Endothelial cell (in vitro differentiated cells): ENCODE data around the gene TPO. TPM values are rescaled to one million over a fixed set of nuclear protein-coding genes. Genes with fewer than 3 reads are reported as not detected.

Experiments used
- DNase-seq: peaks from one replicate; pipeline ENCODE4 v3.0.0; 2021; ENCODE audit warnings: low spot score
- H3K27ac Mint-ChIP-seq: one replicate; pipeline ENCODE4 v1.8.0; 2021; ENCODE audit warnings: mixed read lengths, inconsistent platforms; ENCODE audit not compliant: unreplicated experiment
- H3K27me3 Mint-ChIP-seq: one replicate; pipeline ENCODE4 v1.8.0; 2021; ENCODE audit warnings: mild to moderate bottlenecking, moderate library complexity, mixed read lengths, inconsistent platforms; ENCODE audit not compliant: unreplicated experiment
- H3K36me3 Mint-ChIP-seq: one replicate; pipeline ENCODE4 v1.8.0; 2021; ENCODE audit warnings: mild to moderate bottlenecking, low read depth, mixed read lengths, inconsistent platforms; ENCODE audit not compliant: unreplicated experiment
- H3K4me1 Mint-ChIP-seq: one replicate; pipeline ENCODE4 v1.8.0; 2021; ENCODE audit warnings: mild to moderate bottlenecking, mixed read lengths, inconsistent platforms; ENCODE audit not compliant: unreplicated experiment
- H3K4me3 Mint-ChIP-seq: one replicate; pipeline ENCODE4 v1.8.0; 2021; ENCODE audit warnings: mild to moderate bottlenecking, mixed read lengths, inconsistent platforms; ENCODE audit not compliant: unreplicated experiment
- H3K9me3 Mint-ChIP-seq: one replicate; pipeline ENCODE4 v1.8.0; 2021; ENCODE audit warnings: mixed read lengths, inconsistent platforms; ENCODE audit not compliant: unreplicated experiment
- long read RNA-seq: library from polyadenylated mRNA; unstranded; transcript quantifications from one replicate; pipeline ENCODE4 v2.0.0, GENCODE V29; 2020; ENCODE audit not compliant: unreplicated experiment
- total RNA-seq: library from RNA; stranded (reverse); fragmentation: NEBNext Ultra II Directional; extraction: Animal tissue kit (Norgen Biotek cat#: 25700); gene quantifications from one replicate; pipeline ENCODE4 v1.2.1, GENCODE V29; 2021; ENCODE audit not compliant: unreplicated experiment
- TF ChIP-seq, protein P1 (sequence below): fragments of 200-600 bp; sonication (generic); IDR thresholded peaks from one replicate; pipeline ENCODE4 v1.5.0; 2021; ENCODE audit warnings: antibody characterized with exemption; ENCODE audit not compliant: unreplicated experiment

Gene TPO
- total RNA-seq: 0.41 TPM
- long read RNA-seq: 0 reads

DNA sequence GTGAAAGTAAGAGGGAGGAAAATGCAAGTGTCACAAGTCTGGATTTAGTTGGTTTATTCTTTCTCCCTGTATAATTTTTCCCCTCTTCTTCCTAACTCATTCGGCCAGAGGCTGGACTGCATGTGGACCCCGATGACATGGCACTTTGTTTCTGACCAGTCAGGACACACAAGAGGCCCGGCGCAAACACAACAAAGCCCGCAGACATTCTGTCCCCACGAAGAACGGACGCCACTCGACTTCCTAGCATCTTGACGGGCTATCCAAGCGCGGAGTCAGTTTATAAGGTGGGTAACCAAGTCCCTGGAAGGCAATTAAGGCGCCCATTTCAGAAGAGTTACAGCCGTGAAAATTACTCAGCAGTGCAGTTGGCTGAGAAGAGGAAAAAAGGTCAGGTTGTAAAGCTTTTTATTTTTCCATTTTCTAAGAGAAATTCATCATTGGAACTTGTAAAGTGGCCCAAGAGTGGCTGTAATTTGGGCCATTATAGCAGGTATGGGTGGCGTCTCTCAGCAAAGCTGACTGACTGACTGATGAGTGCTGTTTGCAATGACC is at the start of gene TPO:
Gene TPO (plus strand): TSS at position 308 of the 555 bp plus-strand sequence. CDS start 946 bp downstream, outside the sequence.
- H3K9me3 Mint-ChIP-seq: no peaks in the 10 kb centered on the region
- H3K36me3 Mint-ChIP-seq: no peaks in the 10 kb centered on the region
- H3K27ac Mint-ChIP-seq: no peak within 1 kb of the TSS
- DNase-seq: no peak
- H3K27me3 Mint-ChIP-seq: peaks cover 7% of the 10 kb centered on the region
- TF ChIP-seq, protein P1, sequence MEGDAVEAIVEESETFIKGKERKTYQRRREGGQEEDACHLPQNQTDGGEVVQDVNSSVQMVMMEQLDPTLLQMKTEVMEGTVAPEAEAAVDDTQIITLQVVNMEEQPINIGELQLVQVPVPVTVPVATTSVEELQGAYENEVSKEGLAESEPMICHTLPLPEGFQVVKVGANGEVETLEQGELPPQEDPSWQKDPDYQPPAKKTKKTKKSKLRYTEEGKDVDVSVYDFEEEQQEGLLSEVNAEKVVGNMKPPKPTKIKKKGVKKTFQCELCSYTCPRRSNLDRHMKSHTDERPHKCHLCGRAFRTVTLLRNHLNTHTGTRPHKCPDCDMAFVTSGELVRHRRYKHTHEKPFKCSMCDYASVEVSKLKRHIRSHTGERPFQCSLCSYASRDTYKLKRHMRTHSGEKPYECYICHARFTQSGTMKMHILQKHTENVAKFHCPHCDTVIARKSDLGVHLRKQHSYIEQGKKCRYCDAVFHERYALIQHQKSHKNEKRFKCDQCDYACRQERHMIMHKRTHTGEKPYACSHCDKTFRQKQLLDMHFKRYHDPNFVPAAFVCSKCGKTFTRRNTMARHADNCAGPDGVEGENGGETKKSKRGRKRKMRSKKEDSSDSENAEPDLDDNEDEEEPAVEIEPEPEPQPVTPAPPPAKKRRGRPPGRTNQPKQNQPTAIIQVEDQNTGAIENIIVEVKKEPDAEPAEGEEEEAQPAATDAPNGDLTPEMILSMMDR: no peak
- H3K4me1 Mint-ChIP-seq: peaks cover 2% of the 10 kb centered on the region
- no peak within 1 kb of the TSS for H3K4me3 Mint-ChIP-seq

DNA sequence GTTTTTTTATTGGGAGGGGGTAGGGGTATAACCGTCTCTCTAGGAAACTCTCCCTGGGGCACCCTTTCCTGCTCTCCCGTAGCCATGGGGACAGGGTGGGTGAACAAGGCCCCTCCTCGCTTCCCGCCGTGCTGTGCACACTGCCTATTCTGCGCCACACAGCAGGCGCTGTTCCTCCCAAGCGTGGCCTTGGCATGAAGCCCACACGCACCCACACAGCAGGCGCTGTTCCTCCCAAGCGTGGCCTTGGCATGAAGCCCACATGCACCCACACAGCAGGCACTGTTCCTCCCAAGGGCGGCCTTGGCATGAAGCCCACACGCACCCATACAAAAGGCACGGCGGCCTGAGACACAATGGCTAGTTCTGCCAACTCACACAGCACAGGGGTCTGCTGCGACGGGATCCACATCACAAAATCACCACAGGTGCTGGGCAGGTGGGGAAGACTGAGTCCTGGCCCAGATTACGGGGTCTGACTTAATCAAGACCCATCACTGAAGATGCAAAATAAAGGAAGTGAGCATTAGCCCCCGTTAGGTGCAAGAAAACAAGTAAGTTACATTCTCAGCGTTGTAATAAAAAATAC is 46.6 kb upstream of the TPO start:
- Mint-ChIP-seq H3K4me3 (no peak overlapping the region), H3K36me3 (no peaks in the 10 kb centered on the region), H3K27ac (no peak overlapping the region), H3K9me3 (no peaks in the 10 kb centered on the region), H3K4me1 (peaks cover 21% of the 10 kb centered on the region), H3K27me3 (peaks cover 2% of the 10 kb centered on the region)
- TF ChIP-seq, protein P1: no peak
- no peak for DNase-seq

DNA sequence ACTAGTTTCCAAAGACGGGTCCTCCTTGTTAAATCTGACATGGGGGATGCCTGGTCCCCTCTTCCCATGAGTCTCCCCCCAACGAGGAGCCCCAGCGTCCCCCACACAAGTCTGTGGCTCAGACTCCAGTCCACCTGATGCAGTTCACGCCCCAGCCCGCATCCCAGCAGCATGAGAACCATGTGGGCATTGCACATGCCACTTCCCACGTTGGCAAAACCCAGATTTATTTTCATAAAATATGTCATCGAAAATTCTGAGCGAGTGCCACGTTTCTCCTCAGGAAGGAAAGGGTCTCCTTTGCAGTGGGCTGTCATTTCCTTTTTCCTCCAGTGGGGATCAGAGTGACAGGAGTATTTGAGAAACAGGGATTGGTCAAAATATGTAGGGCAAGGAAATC is 45.7 kb upstream of the TPO start:
- no peak for DNase-seq
- Mint-ChIP-seq H3K4me3 (no peak overlapping the region), H3K4me1 (peaks cover 30% of the 10 kb centered on the region), H3K27ac (no peak overlapping the region), H3K9me3 (no peaks in the 10 kb centered on the region), H3K36me3 (no peaks in the 10 kb centered on the region), H3K27me3 (peaks cover 4% of the 10 kb centered on the region)
- TF ChIP-seq, protein P1: no peak

DNA sequence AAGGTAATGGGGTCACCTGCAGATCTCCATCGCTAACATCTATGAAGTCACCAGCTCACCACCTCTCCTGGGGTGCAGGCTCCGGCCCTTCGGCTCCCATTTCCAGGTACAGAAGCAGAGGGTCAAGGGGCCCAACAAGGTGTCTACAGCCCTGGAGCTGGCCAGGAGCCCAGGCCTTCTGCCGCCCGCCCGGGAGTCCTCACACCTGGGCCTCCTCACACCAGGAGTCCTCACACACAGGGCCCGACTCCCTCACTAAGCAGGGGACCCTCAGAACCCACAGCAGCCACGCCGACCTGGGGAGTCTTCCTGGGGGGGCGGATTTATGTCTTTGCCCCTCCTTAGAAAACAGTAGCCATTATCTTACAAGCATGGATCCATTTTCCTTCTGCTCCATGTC is 43.4 kb upstream of the TPO start:
- DNase-seq: no peak
- Mint-ChIP-seq H3K4me3 (no peak overlapping the region), H3K9me3 (no peaks in the 10 kb centered on the region), H3K4me1 (peaks cover 39% of the 10 kb centered on the region), H3K36me3 (no peaks in the 10 kb centered on the region), H3K27ac (no peak overlapping the region), H3K27me3 (peaks cover 4% of the 10 kb centered on the region)
- TF ChIP-seq, protein P1: no peak

DNA sequence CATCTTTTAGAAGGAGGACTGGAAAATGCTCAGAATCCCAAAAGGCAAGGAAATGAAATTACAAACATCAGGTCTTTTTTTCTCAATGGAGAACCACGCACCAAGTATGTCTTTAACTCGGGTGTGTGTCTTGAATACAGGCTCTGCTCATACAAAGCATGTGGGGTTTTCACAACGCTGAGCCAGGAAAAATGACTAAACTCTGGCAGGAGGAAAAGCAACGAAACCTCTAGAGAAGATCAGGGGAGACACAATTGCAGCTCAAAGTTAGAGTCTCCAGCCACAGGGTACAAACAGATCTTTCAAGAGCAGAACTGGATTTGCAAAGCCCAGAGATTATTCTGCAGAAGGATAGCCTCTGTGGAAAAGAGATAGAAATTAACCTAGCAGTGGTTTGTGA is 42.8 kb upstream of the TPO start:
- Mint-ChIP-seq H3K4me3 (no peak overlapping the region), H3K27ac (peak overlapping the region; percentile 13), H3K9me3 (no peaks in the 10 kb centered on the region), H3K4me1 (peaks cover 39% of the 10 kb centered on the region), H3K27me3 (peaks cover 4% of the 10 kb centered on the region), H3K36me3 (no peaks in the 10 kb centered on the region)
- TF ChIP-seq, protein P1: no peak
- no peak for DNase-seq
